Stomach (tissue), 4 donors: ENCODE measurements around the gene OXSM.

Experiments used
- CTCF ChIP-seq, 7 experiments: fragments of 450-650 bp in 4 of 7; fragments of 200-600 bp in 3 of 7; sonication (generic) in 3 of 7; IDR thresholded peaks; one replicate each; pipeline ENCODE4 v1.5.1; 2016 to 2019; ENCODE audit warnings: antibody characterized with exemption in 7 of 7, control low read depth in 2 of 7, mild to moderate bottlenecking in 1 of 7
- EP300 ChIP-seq: sonication (generic); formaldehyde crosslinking; IDR thresholded peaks from one replicate; pipeline ENCODE4 v1.6.1; 2017; ENCODE audit warnings: antibody characterized with exemption
- POLR2A ChIP-seq, 4 donors: fragments of 450-650 bp; IDR thresholded peaks; one replicate each; pipeline ENCODE4 v1.6.1; 2016; ENCODE audit warnings: antibody characterized with exemption in 4 of 4, control low read depth in 2 of 4, mild to moderate bottlenecking in 1 of 4, moderate library complexity in 1 of 4
- POLR2AphosphoS5 ChIP-seq, 3 donors: sonication (generic); formaldehyde crosslinking; IDR thresholded peaks; one replicate each; pipeline ENCODE4 v1.6.1; 2016; ENCODE audit warnings: antibody characterized with exemption in 3 of 3

- TF ChIP-seq CTCF (IDR thresholded peaks at IDR 0.05) (no peak), POLR2A (IDR thresholded peaks at IDR 0.05) (no peak), POLR2AphosphoS5 (IDR thresholded peaks at IDR 0.05) (no peak), EP300 (no peak)
Measured at GRCh38 chr3:25744470-25744869, 45.4 kb upstream of the OXSM start.
